Measurements from ENCODE around the gene TRMO. TPM values are rescaled to one million over a fixed set of nuclear protein-coding genes. Genes with fewer than 3 reads are reported as not detected.

Gene TRMO
- total RNA-seq, 1 experiment from 2014 or later: 10.4 TPM

DNA sequence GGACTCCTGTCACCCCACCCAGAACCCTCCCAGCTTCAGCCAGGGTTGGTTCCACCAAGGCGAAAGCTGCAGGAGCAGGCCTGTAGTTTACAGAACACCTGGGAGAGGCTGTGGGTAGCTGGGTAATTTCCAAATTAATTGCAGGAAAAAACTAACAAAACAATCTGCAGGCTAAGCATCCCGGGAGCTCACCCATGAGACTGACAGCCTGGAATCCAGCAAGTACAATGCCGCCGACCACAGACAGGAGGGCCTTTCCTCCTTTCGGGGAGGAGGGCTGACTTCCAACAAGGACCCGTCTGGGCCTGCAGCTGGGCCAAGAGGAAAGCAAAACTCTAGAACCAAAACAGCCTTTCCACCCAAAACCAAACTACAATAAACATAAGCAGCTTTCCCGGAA, 59.0 kb downstream of the TRMO start:
- intact Hi-C loops (cut with micrococcal nuclease; ENCODE audit: unreplicated experiment): no loop called here
- TF ChIP-seq, protein P1, sequence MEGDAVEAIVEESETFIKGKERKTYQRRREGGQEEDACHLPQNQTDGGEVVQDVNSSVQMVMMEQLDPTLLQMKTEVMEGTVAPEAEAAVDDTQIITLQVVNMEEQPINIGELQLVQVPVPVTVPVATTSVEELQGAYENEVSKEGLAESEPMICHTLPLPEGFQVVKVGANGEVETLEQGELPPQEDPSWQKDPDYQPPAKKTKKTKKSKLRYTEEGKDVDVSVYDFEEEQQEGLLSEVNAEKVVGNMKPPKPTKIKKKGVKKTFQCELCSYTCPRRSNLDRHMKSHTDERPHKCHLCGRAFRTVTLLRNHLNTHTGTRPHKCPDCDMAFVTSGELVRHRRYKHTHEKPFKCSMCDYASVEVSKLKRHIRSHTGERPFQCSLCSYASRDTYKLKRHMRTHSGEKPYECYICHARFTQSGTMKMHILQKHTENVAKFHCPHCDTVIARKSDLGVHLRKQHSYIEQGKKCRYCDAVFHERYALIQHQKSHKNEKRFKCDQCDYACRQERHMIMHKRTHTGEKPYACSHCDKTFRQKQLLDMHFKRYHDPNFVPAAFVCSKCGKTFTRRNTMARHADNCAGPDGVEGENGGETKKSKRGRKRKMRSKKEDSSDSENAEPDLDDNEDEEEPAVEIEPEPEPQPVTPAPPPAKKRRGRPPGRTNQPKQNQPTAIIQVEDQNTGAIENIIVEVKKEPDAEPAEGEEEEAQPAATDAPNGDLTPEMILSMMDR (IDR thresholded peaks at IDR 0.05): no peak
- TF ChIP-seq POLR2AphosphoS5 (IDR thresholded peaks at IDR 0.05; ENCODE audit: low read depth, low read length) (no peak), SIN3A (IDR thresholded peaks at IDR 0.05; ENCODE audit: borderline replicate concordance, insufficient read depth, low read depth, low read length) (no peak), TCF7L2 (IDR thresholded peaks at IDR 0.05; ENCODE audit: low read depth, low read length) (no peak)
- TF ChIP-seq, protein P2, sequence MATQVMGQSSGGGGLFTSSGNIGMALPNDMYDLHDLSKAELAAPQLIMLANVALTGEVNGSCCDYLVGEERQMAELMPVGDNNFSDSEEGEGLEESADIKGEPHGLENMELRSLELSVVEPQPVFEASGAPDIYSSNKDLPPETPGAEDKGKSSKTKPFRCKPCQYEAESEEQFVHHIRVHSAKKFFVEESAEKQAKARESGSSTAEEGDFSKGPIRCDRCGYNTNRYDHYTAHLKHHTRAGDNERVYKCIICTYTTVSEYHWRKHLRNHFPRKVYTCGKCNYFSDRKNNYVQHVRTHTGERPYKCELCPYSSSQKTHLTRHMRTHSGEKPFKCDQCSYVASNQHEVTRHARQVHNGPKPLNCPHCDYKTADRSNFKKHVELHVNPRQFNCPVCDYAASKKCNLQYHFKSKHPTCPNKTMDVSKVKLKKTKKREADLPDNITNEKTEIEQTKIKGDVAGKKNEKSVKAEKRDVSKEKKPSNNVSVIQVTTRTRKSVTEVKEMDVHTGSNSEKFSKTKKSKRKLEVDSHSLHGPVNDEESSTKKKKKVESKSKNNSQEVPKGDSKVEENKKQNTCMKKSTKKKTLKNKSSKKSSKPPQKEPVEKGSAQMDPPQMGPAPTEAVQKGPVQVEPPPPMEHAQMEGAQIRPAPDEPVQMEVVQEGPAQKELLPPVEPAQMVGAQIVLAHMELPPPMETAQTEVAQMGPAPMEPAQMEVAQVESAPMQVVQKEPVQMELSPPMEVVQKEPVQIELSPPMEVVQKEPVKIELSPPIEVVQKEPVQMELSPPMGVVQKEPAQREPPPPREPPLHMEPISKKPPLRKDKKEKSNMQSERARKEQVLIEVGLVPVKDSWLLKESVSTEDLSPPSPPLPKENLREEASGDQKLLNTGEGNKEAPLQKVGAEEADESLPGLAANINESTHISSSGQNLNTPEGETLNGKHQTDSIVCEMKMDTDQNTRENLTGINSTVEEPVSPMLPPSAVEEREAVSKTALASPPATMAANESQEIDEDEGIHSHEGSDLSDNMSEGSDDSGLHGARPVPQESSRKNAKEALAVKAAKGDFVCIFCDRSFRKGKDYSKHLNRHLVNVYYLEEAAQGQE (IDR thresholded peaks at IDR 0.05; ENCODE audit: insufficient read depth in 1 of 2, low read depth in 2 of 2, low read length in 1 of 2): no peak
- Histone ChIP-seq H3K4me1 (ENCODE audit: control insufficient read depth, insufficient read depth, low read length) (no peaks in the 10 kb centered on the region), H3K4me3 (ENCODE audit: low read depth in 2 of 2, low read length in 2 of 2) (no peak overlapping the region), H3K9me3 (ENCODE audit: control insufficient read depth, insufficient read depth, low read depth, low read length) (no peaks in the 10 kb centered on the region), H3K36me3 (ENCODE audit: control insufficient read depth, insufficient read depth, low read length) (no peaks in the 10 kb centered on the region), H3K27ac (ENCODE audit: low read length) (no peak overlapping the region), H3K27me3 (ENCODE audit: control insufficient read depth, insufficient read depth, low read length) (no peaks in the 10 kb centered on the region)
- no TSS peak for BruUV-seq (replicated peaks)
- ChIA-PET POLR2A (no interaction called here), CTCF (no interaction called here)
- no peak for DNase-seq (ENCODE audit: low read depth, low spot score)
- in situ Hi-C loops (cut with HindIII; ENCODE audit: low pct_unique_long_range_greater_than_20kb, low sequenced_read_pairs): no loop called here
- ATAC-seq: no peak

DNA sequence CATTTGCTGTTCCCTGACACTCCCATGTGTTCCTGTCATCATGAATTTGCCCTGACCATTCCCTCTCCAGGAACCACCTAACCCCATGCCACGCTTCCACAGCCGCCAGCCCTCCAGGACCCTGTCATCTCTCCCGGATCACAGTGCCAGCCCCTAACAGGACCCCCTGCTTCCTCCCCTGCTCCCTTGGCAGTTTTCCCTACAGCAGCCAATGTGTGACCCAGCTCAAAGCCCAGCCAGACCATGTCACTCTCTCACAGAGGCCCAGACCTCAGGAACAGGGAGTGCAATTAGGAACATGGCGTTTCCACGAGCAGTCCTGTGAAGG, 61.2 kb downstream of the TRMO start:
- in situ Hi-C loops (cut with HindIII; ENCODE audit: low pct_unique_long_range_greater_than_20kb, low sequenced_read_pairs) (no loop called here), intact Hi-C loops (cut with micrococcal nuclease; ENCODE audit: unreplicated experiment) (no loop called here)
- TF ChIP-seq, protein P2 (IDR thresholded peaks at IDR 0.05; ENCODE audit: insufficient read depth in 1 of 2, low read depth in 2 of 2, low read length in 1 of 2): no peak
- no peak for TF ChIP-seq POLR2AphosphoS5 (IDR thresholded peaks at IDR 0.05; ENCODE audit: low read depth, low read length)
- no peak for TF ChIP-seq SIN3A (IDR thresholded peaks at IDR 0.05; ENCODE audit: borderline replicate concordance, insufficient read depth, low read depth, low read length)
- TF ChIP-seq, protein P1 (IDR thresholded peaks at IDR 0.05): no peak
- TF ChIP-seq TCF7L2 (IDR thresholded peaks at IDR 0.05; ENCODE audit: low read depth, low read length): no peak
- Histone ChIP-seq H3K9me3 (ENCODE audit: control insufficient read depth, insufficient read depth, low read depth, low read length) (no peaks in the 10 kb centered on the region), H3K27me3 (ENCODE audit: control insufficient read depth, insufficient read depth, low read length) (no peaks in the 10 kb centered on the region), H3K4me3 (ENCODE audit: low read depth in 2 of 2, low read length in 2 of 2) (no peak overlapping the region), H3K4me1 (ENCODE audit: control insufficient read depth, insufficient read depth, low read length) (no peaks in the 10 kb centered on the region), H3K27ac (ENCODE audit: low read length) (no peak overlapping the region), H3K36me3 (ENCODE audit: control insufficient read depth, insufficient read depth, low read length) (no peaks in the 10 kb centered on the region)
- DNase-seq (ENCODE audit: low read depth, low spot score): no peak
- no peak for ATAC-seq
- no TSS peak for BruUV-seq (replicated peaks)
- ChIA-PET CTCF (no interaction called here), POLR2A (no interaction called here)

Measured in Panc1 (cell line).